ENCODE data around the gene ITGB8. TPM values are rescaled to one million over a fixed set of nuclear protein-coding genes. Genes with fewer than 3 reads are reported as not detected.

Gene ITGB8
- total and polyA plus RNA-seq, 2 of the 4 experiments (the other 2 are of a cell fraction): 2.6 to 10.2 TPM

DNA sequence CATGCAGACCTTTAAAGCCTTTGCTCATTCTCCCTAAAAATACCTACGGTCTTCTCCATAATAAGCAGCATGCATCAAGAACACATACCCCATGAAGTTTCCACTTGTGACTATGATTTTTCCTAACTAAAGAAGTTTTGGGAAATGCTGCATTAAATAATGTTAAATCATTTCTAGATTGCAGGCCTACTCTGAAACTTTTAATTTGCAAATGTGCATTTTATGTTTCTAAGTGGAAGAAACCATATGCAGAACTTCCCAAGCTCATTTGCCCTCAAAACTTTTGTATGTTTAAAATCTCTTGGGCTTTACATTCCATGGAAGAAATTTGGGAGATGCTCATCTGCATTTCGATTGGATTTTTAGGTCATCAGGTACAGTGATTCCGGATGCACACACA, 63.6 kb downstream of the ITGB8 start:
- no CpG with 5 or more reads among the region's 3 CpGs for WGBS, 2 experiments (ENCODE audit: extremely low coverage in 2 of 2, insufficient read length in 1 of 2)
- H3K4me2 ChIP-seq (ENCODE audit: low read depth, low read length): no peak overlapping the region
- no peak overlapping the region for H3K4ac ChIP-seq (ENCODE audit: low read depth, low read length)
- no peak overlapping the region for H3K27ac ChIP-seq (ENCODE audit: insufficient read depth, low read length)
- H4K91ac ChIP-seq (ENCODE audit: insufficient read depth, low read depth, low read length): no peak overlapping the region
- ATAC-seq (ENCODE audit: low read depth): no peak
- no peak overlapping the region for H3K18ac ChIP-seq (ENCODE audit: low read depth, low read length)
- H4K5ac ChIP-seq (ENCODE audit: low read depth, low read length): no peak overlapping the region
- H3K27me3 ChIP-seq (ENCODE audit: control insufficient read depth, insufficient read depth, low read length): no peaks in the 10 kb centered on the region
- no peak overlapping the region for H2BK5ac ChIP-seq (ENCODE audit: low read depth, low read length, poor library complexity, severe bottlenecking)
- in situ Hi-C loops (cut with MboI; ENCODE audit: low sequenced_read_pairs): no loop called here
- POLR2A ChIA-PET (ENCODE audit: unreplicated experiment): no interaction called here
- no peak overlapping the region for H3K14ac ChIP-seq (replicated peaks; ENCODE audit: low read depth, low read length)
- no peak overlapping the region for H3K56ac ChIP-seq (ENCODE audit: extremely low read depth, insufficient read depth, low read length)
- no peak overlapping the region for H2BK120ac ChIP-seq (ENCODE audit: low read depth, low read length)
- CTCF ChIA-PET: no interaction called here
- H2AFZ ChIP-seq (replicated peaks; ENCODE audit: low read length, poor library complexity): no peak overlapping the region
- no peaks in the 10 kb centered on the region for H3K79me1 ChIP-seq (ENCODE audit: low read depth in 1 of 2, low read length in 2 of 2)
- no peaks in the 10 kb centered on the region for H3K9me3 ChIP-seq (ENCODE audit: control insufficient read depth, insufficient read depth, low read length)
- no peak overlapping the region for H3K23ac ChIP-seq (ENCODE audit: low read depth, low read length)
- no peak overlapping the region for H2AK9ac ChIP-seq (replicated peaks; ENCODE audit: low read depth, low read length, poor library complexity)
- H3K9me1 ChIP-seq (ENCODE audit: insufficient read depth, low read length): no peaks in the 10 kb centered on the region
- dilution Hi-C loops (cut with HindIII; ENCODE audit: low sequenced_read_pairs, unreplicated experiment): no loop called here
- no peak overlapping the region for H3K9ac ChIP-seq (ENCODE audit: low read depth, low read length)
- TF ChIP-seq CEBPB (IDR thresholded peaks at IDR 0.05; ENCODE audit: low read depth, low read length) (no peak), RAD21 (IDR thresholded peaks at IDR 0.05; ENCODE audit: low read length) (no peak), BHLHE40 (IDR thresholded peaks at IDR 0.05; ENCODE audit: low read depth, low read length) (no peak), RFX5 (IDR thresholded peaks at IDR 0.05; ENCODE audit: low read depth, low read length) (no peak), SMC3 (IDR thresholded peaks at IDR 0.05; ENCODE audit: low read depth, low read length) (no peak), MXI1 (IDR thresholded peaks at IDR 0.05; ENCODE audit: borderline replicate concordance, low read depth, low read length) (no peak), NFE2L2 (IDR thresholded peaks at IDR 0.05; ENCODE audit: low read depth, low read length) (no peak), POLR2A (IDR thresholded peaks at IDR 0.05; ENCODE audit: low read depth, low read length) (no peak), FOS (IDR thresholded peaks at IDR 0.05; ENCODE audit: low read depth, low read length) (no peak), MAFK (IDR thresholded peaks at IDR 0.05; ENCODE audit: low read depth, low read length) (no peak), CHD1 (IDR thresholded peaks at IDR 0.05; ENCODE audit: low read depth, low read length) (no peak), MAZ (IDR thresholded peaks at IDR 0.05; ENCODE audit: borderline replicate concordance, low read depth, low read length) (no peak), RCOR1 (IDR thresholded peaks at IDR 0.05; ENCODE audit: insufficient replicate concordance, low read length) (no peak)
- TF ChIP-seq, protein P1, sequence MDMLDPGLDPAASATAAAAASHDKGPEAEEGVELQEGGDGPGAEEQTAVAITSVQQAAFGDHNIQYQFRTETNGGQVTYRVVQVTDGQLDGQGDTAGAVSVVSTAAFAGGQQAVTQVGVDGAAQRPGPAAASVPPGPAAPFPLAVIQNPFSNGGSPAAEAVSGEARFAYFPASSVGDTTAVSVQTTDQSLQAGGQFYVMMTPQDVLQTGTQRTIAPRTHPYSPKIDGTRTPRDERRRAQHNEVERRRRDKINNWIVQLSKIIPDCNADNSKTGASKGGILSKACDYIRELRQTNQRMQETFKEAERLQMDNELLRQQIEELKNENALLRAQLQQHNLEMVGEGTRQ (IDR thresholded peaks at IDR 0.05; ENCODE audit: low read depth, low read length): no peak
- TF ChIP-seq, protein P2, sequence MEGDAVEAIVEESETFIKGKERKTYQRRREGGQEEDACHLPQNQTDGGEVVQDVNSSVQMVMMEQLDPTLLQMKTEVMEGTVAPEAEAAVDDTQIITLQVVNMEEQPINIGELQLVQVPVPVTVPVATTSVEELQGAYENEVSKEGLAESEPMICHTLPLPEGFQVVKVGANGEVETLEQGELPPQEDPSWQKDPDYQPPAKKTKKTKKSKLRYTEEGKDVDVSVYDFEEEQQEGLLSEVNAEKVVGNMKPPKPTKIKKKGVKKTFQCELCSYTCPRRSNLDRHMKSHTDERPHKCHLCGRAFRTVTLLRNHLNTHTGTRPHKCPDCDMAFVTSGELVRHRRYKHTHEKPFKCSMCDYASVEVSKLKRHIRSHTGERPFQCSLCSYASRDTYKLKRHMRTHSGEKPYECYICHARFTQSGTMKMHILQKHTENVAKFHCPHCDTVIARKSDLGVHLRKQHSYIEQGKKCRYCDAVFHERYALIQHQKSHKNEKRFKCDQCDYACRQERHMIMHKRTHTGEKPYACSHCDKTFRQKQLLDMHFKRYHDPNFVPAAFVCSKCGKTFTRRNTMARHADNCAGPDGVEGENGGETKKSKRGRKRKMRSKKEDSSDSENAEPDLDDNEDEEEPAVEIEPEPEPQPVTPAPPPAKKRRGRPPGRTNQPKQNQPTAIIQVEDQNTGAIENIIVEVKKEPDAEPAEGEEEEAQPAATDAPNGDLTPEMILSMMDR (conservative IDR thresholded peaks at IDR 0.05; ENCODE audit: low read depth, low read length): no peak
- TF ChIP-seq, protein P3, sequence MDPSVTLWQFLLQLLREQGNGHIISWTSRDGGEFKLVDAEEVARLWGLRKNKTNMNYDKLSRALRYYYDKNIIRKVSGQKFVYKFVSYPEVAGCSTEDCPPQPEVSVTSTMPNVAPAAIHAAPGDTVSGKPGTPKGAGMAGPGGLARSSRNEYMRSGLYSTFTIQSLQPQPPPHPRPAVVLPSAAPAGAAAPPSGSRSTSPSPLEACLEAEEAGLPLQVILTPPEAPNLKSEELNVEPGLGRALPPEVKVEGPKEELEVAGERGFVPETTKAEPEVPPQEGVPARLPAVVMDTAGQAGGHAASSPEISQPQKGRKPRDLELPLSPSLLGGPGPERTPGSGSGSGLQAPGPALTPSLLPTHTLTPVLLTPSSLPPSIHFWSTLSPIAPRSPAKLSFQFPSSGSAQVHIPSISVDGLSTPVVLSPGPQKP (IDR thresholded peaks at IDR 0.05; ENCODE audit: borderline replicate concordance, low read depth, low read length): no peak
- intact Hi-C loops (cut with micrococcal nuclease): no loop called here
- no TSS peak for BruUV-seq (replicated peaks)
- no peak overlapping the region for H2BK20ac ChIP-seq (ENCODE audit: low read depth, low read length)
- H3K4me1 ChIP-seq (ENCODE audit: control insufficient read depth, insufficient read depth, low read length): no peaks in the 10 kb centered on the region
- no peak overlapping the region for H3K4me3 ChIP-seq (ENCODE audit: insufficient read depth, low read depth, low read length)
- H4K8ac ChIP-seq (ENCODE audit: low read depth in 2 of 2, low read length in 2 of 2): no peak overlapping the region
- peaks cover 21% of the 10 kb centered on the region for H3K36me3 ChIP-seq (ENCODE audit: control insufficient read depth, insufficient read depth, low read length)
- H2AK5ac ChIP-seq (ENCODE audit: low read depth, low read length): no peak overlapping the region
- no peaks in the 10 kb centered on the region for H4K20me1 ChIP-seq (ENCODE audit: insufficient read depth, low read length)
- no peak for DNase-seq
- H2BK15ac ChIP-seq (ENCODE audit: low read depth, low read length): no peak overlapping the region

All from IMR-90 (cell line).